PFSK-1 (cell line): ENCODE results near the gene PDPK1.

Experiments
- FOXP2 ChIP-seq: optimal IDR thresholded peaks from 2 replicates; pipeline ENCODE3; 2011; ENCODE audit warnings: borderline replicate concordance, control low read depth, inconsistent platforms; ENCODE audit not compliant: insufficient read depth; ENCODE audit errors: extremely low read length, extremely low read depth
- POLR2AphosphoS5 ChIP-seq: IDR thresholded peaks from 2 replicates; pipeline ENCODE4 v1.6.1; 2012; ENCODE audit warnings: low read depth, mild to moderate bottlenecking, control low read depth, low read length, moderate library complexity
- SIN3A ChIP-seq: IDR thresholded peaks from 2 replicates; pipeline ENCODE4 v1.6.1; 2012; ENCODE audit warnings: mild to moderate bottlenecking, low read length, moderate library complexity, borderline replicate concordance; ENCODE audit not compliant: insufficient read depth
- TAF1 ChIP-seq: IDR thresholded peaks from 2 replicates; pipeline ENCODE4 v1.6.1; 2012; ENCODE audit warnings: low read length, control low read depth, borderline replicate concordance; ENCODE audit not compliant: insufficient read depth
- TF ChIP-seq, protein P1 (sequence below), 2 experiments: IDR thresholded peaks; 2 replicates each; pipeline versions ENCODE4 v1.6.1 to v1.8.0; 2011 to 2012; ENCODE audit warnings: low read depth in 2 of 2, low read length in 2 of 2, control low read depth in 1 of 2, inconsistent platforms in 1 of 2, mild to moderate bottlenecking in 1 of 2, moderate library complexity in 1 of 2; ENCODE audit not compliant: insufficient read depth in 1 of 2

PDPK1 gene

DNA sequence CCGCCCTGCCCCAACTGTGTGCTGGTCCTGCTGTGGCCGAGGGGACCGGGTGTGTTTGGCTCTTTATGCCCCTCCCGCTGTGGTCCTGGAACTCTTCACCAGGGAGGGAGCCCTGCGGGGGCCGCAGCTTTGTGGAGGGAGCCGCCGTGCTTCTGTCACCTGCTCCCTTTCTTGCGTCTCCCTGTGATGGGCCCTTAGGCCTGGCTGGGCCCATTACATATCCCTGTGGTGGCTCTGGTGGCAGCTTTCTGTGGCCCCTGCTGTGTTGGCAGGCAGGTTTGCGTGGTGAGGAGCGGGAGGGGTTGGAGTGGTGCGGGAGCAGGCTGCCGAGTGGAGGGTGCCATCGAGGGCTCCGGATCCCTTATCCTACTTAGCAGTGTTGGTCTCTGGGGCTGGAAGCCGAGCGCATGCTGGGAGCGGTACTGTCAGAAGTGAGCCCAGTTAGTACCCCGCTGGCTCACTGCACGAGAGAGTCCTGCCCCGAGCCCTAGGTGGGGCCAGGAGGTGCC lies 60.4 kb downstream of the PDPK1 start:
- TF ChIP-seq, protein P1, sequence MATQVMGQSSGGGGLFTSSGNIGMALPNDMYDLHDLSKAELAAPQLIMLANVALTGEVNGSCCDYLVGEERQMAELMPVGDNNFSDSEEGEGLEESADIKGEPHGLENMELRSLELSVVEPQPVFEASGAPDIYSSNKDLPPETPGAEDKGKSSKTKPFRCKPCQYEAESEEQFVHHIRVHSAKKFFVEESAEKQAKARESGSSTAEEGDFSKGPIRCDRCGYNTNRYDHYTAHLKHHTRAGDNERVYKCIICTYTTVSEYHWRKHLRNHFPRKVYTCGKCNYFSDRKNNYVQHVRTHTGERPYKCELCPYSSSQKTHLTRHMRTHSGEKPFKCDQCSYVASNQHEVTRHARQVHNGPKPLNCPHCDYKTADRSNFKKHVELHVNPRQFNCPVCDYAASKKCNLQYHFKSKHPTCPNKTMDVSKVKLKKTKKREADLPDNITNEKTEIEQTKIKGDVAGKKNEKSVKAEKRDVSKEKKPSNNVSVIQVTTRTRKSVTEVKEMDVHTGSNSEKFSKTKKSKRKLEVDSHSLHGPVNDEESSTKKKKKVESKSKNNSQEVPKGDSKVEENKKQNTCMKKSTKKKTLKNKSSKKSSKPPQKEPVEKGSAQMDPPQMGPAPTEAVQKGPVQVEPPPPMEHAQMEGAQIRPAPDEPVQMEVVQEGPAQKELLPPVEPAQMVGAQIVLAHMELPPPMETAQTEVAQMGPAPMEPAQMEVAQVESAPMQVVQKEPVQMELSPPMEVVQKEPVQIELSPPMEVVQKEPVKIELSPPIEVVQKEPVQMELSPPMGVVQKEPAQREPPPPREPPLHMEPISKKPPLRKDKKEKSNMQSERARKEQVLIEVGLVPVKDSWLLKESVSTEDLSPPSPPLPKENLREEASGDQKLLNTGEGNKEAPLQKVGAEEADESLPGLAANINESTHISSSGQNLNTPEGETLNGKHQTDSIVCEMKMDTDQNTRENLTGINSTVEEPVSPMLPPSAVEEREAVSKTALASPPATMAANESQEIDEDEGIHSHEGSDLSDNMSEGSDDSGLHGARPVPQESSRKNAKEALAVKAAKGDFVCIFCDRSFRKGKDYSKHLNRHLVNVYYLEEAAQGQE (IDR thresholded peaks at IDR 0.05; ENCODE audit: insufficient read depth in 1 of 2, low read depth in 2 of 2, low read length in 2 of 2): no peak
- TF ChIP-seq TAF1 (no peak), POLR2AphosphoS5 (no peak), SIN3A (no peak), FOXP2 (no peak)

DNA sequence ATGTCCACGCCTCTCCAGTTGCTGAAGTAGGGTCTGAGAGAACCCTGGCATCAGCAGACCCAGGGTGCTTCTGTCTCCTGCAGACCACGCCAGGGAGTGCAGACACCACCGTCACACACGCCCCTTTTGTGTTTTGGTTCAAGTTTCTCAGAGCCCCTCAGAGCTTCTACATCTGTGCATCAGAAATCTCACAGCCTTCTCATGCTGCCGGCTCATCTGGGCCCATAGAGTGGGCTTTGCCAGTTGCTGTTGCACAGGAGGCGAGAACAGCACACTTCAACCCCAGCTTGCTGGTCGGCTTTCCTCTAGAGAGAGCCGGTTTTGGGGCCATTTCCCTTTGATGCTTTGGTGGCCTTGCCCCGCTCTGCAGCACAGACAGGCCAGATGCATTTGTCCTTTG lies 60.9 kb downstream of the PDPK1 start:
- TF ChIP-seq FOXP2: no peak
- TF ChIP-seq TAF1: no peak
- no peak for TF ChIP-seq POLR2AphosphoS5
- TF ChIP-seq SIN3A: no peak
- TF ChIP-seq, protein P1 (IDR thresholded peaks at IDR 0.05; ENCODE audit: insufficient read depth in 1 of 2, low read depth in 2 of 2, low read length in 2 of 2): no peak

DNA sequence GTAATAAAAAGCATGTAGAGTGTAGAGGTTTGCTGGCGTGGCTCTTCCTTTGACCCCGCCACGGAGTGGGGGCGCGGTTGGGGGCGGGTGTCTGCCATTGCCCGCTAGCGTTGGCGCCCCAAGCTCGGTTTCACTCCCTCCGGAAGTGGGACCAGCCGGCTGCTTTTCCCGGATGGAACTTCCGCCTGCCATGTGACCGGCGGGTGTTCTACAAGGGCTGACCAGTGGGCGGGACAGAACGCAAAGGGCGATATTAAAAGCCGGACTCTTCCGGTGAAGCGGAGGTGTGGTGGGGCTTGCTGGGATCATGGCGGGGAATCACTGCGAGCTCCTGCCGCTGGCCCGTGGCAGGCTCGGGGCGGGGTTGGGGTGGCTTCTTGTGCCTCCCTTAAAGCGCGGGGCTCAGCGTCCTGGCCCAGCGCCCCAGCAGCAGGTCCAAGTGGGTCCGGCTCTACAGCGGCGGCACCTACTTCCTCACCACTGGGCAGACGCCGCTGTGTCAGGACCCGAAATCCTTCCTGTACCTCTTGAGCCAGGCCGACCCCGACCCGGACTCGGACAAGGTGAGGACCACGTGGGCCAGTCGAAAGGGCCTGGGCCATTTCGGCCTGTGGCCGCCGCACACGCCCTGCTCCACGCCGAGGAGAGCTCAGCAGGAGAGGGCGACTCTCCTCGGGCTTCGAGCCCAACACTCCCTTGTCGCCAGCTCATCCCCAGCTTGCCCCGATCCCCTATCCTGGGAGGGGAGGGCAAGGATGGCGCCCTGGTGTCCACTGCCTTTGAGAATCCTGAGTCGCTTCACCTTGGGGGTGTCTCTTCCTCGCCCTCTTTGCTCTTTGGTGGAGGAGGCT lies 65.6 kb downstream of the PDPK1 start:
- no peak for TF ChIP-seq FOXP2
- TF ChIP-seq, protein P1 (IDR thresholded peaks at IDR 0.05; ENCODE audit: insufficient read depth in 1 of 2, low read depth in 2 of 2, low read length in 2 of 2): peak in 1 of 2 experiments; percentile 33; a peak in 1 of 4 replicates
- peak; percentile 87 for TF ChIP-seq POLR2AphosphoS5
- peak; percentile 69; the same call in 1 of the 2 replicates for TF ChIP-seq TAF1

DNA sequence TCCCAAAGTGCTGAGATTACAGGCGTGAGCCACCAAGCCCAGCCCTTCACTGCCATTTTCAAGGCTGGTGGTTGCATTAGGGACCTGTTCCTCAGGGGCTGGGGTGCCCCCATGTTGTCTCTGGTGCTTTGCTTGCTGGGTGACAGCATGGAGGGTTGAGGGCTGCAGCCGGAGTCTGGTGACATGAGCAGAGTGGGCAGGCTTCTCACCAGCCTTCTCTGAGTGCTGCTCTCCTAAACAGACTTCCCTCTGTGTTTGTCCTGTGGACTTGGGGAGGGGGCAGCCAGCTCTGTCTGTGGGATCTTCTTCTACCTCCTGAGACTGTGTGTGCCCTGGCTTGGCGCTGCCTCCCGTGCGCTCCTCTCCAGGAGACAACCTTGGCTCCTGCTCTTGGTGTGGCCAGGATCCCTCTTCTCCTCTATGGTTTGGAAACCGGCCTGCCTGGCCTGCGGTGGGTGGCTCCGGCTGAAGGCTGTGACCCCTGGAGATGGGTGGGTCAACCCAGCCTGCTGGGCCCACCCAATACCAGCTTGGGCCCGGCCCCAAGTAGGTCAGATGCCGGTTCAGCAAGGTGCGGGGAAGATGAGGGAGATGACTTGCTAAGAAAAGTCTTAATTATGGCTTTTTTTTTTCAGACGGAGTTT lies 72.1 kb downstream of the PDPK1 start:
- no peak for TF ChIP-seq FOXP2
- TF ChIP-seq TAF1: no peak
- no peak for TF ChIP-seq POLR2AphosphoS5
- no peak for TF ChIP-seq SIN3A
- TF ChIP-seq, protein P1 (IDR thresholded peaks at IDR 0.05; ENCODE audit: insufficient read depth in 1 of 2, low read depth in 2 of 2, low read length in 2 of 2): no peak
